ENCODE data around the gene NTM.

Gene NTM

GRCh38 chr11:132036746-132037466 is 666.5 kb downstream of the NTM start:
- no peak for DNase-seq

- DNase-seq, result no peak
Measured at GRCh38 chr11:132037467-132037862, 667.0 kb downstream of the NTM start.

GRCh38 chr11:132037956-132038355 is 667.5 kb downstream of the NTM start:
- no peak for DNase-seq

GRCh38 chr11:132039521-132039920 is 669.1 kb downstream of the NTM start:
- no peak for DNase-seq

DNA sequence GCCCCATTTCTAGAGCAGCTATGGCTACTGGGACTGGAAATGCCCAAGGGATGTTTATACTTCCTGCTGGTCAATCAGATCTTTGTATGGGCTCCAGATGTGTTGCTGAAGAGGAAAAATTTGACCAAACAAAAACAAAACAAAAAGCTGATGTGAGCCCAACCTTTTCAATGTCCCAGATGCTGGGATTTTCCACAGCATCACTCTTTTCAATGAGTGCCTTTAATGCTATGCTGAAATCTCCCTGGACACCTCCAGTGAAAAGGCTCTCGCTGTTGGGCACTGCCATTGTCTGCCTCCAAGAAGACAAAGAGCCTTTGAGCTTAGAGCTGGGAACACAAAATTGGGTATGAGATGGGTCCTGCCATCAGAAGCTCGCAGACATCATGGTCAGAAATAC is 671.9 kb downstream of the NTM start:
- no peak for DNase-seq

DNA sequence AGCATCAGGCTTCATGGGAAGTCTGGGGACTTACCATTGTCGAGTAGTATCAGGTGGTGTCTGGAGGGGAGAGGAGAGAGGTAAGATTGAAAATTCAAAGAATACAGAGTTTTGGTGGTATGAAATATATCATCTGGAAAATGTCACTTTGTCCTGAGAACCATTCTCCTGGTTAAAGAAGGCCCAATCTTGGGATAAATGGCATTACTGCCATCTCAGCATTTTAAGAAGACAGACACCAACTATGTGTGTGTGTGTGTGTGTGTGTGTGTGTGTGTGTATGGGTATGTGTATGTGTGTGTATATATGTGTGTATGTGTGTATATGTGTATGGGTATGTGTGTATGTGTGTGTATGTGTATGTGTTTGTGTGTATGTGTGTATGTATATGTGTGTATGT is 673.3 kb downstream of the NTM start:
- no peak for DNase-seq

DNA sequence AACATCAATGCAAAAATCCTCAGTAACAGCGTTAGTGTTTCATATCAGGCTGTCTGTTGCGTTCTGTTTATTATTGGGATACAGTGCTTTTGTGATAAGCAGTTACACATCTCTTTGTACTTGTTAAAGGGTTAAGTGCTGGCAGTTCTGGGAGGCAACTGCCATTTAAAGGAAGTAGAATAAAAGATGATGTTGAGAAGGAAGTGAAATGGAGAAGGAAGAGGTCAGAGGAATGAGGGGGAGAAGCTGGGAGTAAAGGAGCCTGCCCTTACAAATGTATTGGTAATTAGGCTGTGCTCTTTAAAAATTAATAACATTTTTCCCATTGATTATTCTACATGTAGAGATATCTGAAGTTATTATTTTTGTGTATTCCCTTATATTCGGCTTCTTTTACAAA is 674.7 kb downstream of the NTM start:
- DNase-seq, result peak; percentile 54

GRCh38 chr11:132046288-132046865 is 676.0 kb downstream of the NTM start:
- no peak for DNase-seq

DNA sequence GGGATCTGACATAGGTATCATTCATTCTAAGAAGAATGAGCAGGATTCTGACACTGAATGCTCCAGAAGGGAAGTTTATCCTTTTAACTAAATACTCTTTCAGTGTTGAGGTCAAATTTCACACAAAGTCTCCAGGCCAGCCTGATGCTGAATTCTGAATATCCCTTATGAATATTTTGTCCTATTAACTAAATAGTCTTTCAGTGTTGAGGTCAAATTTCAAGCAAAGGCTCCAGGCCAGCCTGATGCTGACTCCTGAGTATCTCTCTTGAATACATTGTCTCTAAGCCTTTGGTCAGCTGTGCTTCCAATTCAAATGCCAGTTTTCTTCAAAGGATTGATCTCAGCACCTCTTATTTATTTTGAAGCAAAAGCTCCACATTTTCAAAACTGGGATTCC is 676.8 kb downstream of the NTM start:
- DNase-seq, result no peak

DNA sequence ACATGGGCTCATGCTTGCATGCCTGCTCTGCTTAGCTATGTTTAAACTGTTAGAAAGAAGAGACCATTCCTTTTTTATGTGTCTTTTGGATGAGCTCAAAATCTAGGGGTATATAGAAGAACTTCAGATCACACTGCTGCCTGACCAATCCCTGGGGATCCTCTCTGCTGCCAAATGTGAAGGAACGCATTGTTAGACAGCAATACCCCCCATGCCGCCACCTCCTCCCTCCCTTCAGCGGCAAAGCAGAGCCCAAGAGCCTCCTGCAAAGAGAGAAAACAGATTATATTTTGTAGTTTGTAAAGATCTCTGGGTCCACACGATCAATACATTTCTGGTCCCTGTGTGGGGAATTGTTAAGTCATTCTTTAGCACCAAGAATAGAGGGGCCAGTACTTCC is 677.6 kb downstream of the NTM start:
- no peak for DNase-seq

GRCh38 chr11:132049205-132049604 is 678.8 kb downstream of the NTM start:
- DNase-seq, result no peak

DNA sequence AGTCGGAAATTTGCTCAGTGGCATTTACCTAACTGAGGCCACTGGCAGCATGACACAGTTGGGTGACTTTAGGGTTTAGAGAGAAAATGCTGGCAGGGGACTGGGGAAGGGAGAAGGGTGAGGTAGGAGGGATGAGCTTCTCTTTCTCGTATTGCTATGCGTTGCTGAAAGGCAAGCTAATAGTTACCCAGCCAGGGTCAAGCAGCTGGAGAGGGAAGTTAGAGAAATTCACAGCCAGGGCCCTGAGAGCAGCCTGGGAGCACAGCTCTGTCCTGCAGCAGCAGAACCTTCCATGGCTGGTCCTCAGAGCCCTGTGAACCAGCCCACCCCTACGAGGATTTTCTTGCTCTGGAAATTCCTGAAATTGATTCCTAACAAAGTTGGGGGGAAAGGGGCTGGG is 679.6 kb downstream of the NTM start:
- peak; percentile 12 for DNase-seq

GRCh38 chr11:132050577-132051165 is 680.3 kb downstream of the NTM start:
- no peak for DNase-seq

DNA sequence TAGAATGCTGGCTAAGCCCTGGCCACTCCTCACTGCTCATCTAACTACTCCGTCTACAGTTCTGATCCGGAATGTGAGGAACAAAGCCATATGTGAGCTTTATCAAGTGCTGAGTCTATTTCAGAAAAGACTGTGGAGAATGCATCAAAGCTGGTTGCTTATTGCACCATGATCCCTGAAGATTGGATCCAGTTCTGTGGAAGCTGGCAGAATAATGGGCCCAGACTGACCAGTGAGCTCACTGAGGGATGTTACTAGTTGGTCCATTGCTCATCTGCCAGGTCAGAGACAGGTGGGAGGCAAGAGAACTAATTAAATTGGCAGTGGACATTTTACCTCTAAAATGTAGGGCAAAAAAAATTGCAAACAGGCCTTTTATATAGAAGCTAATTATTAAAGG is 681.3 kb downstream of the NTM start:
- DNase-seq, result no peak

GRCh38 chr11:132052342-132052741 is 681.9 kb downstream of the NTM start:
- DNase-seq, result no peak

DNA sequence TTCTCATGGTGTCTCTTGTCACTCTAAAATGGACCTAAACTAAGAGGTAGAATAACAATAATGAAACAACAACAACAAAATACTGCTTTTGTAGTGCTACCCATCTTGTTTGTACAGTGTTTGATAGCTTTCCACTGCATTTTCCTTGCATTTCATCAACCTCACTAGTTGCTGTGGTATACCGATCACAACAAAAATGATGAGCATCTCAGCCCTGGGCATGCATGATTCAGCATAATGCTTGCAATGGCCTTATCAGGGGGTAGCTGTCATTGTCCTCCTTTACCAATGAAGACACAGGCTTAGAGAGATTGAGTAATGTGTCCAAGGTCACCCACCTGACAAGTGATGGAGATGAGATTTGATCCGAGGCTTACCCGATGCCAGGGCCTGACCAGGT is 682.5 kb downstream of the NTM start:
- DNase-seq, result no peak

- DNase-seq, result no peak
Measured at GRCh38 chr11:132054822-132055221, 684.4 kb downstream of the NTM start.

- DNase-seq, result no peak
Measured at GRCh38 chr11:132055296-132055695, 684.9 kb downstream of the NTM start.

DNA sequence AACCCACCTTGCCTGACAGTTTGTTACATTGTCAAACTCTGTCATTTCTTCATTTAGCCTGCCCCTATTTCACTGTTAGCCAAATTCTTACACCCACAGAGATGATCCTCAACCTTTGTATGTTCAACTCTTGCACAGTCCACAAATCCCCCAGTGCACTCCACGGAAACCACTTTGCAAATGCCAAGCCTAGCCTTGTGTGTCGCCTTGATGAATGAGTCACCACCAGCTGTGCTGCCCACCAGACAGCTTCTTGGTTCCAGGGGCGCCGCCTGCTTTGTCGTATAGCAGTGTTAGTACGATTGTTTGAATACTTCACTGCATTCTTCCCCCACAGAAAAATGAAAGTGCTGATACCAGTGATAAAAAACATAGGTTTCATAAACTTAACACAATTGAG is 686.3 kb downstream of the NTM start:
- DNase-seq, result peak; percentile 73

DNA sequence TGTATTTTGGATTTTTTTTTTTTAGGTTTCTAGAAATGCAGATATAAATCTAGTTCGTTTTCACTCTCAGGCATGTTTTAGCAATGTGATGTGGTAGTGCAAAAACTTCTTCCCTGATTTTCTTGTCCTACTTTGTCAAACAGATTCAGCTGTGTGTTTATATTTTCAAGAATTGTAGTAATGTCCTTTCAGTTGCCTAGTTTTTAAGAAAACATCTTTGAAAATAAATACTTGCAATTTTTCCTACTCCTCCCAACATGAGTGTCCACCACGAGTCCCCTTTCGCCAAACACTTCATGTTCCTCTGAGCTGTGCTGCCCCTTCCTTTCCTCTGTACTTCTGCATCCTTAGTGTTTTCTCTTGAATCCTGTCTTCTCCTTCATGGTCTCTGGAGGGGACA is 686.9 kb downstream of the NTM start:
- no peak for DNase-seq

GRCh38 chr11:132058211-132058772 is 687.9 kb downstream of the NTM start:
- DNase-seq, result peak; percentile 94

DNA sequence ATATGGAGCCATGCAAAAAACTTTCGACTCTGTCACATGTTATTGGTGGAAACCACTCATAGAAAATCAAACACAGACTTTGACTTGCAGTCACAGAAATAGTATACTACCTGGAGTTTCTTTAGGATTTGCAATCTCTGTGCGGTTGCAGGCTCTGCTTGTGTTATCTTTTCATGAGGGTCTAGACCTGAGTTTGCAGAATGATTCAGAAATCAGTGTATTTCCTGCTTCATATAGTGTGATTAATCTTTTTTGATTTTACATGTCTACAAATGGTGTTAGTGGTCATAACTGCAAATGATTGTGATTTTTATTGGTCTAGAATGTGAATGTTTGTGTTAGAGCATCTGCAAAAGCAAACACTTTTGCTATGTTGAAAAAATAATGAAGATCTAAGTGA is 690.2 kb downstream of the NTM start:
- DNase-seq, result no peak

DNA sequence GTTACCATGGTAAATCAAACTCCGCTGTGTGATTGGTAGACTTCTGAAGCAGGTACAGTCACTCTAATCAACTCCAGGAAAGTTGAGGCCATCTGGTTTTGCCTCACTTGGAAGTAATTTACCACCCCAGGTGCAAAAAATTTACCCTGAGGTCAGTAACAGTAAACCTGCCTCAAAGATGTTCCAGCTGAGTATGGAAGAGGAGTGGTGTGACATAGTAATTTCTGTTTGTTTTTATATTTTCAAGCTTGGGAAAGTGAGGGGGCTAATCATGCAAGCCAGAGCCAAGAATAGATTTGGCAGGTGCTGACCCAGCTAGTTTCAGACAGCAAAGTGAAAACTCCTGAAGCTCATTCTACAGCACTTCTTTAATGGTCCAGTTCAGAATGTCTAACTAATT is 691.6 kb downstream of the NTM start:
- no peak for DNase-seq

DNA sequence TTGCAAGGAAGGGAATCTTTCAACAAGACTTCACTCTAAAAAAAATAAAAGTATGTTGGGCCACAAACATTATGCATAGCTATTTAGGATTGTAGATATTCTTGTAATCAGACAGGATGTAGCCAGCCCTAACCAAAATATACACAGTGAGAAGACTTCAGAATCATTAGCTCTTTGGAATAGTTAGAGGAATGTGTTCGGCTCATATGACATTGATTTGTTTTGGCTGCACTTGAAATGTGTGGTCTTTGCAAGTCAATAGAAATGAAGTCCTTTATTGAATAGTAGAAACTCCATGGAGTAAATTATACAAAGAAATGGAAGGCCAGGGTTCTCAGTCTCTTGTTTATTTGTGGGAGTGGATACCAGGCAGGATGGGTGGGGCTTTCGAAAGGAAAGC is 692.1 kb downstream of the NTM start:
- DNase-seq, result no peak
